Naive thymus-derived CD4-positive, alpha-beta T cell (primary cell): ENCODE results near the gene EGFR. TPM values are rescaled to one million over a fixed set of nuclear protein-coding genes. Genes with fewer than 3 reads are reported as not detected.

ENCODE experiments used
- ATAC-seq: fragments of 150-1000 bp; cut with Tn5 transposase; 2 replicates; pipeline ENCODE4 v1.10.0; 2021; ENCODE audit warnings: mild to moderate bottlenecking, moderate library complexity
- CTCF ChIA-PET: fragments of 350-600 bp; sonication (Branson Sonifier 250); formaldehyde crosslinking; loops from one replicate; lab custom pipeline; 2021; ENCODE audit warnings: antibody characterized with exemption; lab: Charles Lee
- POLR2A ChIA-PET: fragments of 350-600 bp; sonication (Branson Sonifier 250); formaldehyde crosslinking; loops from one replicate; lab custom pipeline; 2021; ENCODE audit warnings: antibody characterized with exemption, inconsistent platforms; lab: Charles Lee
- DNase-seq, 9 donors: peaks; one replicate each; pipeline versions ENCODE4 v3.0.0 to v3.0.0-alpha.2; 2020 to 2022; ENCODE audit warnings: mixed read lengths in 1 of 9
- H3K27ac ChIP-seq: one replicate; pipeline ENCODE4 v1.7.0; 2013; ENCODE audit warnings: mild to moderate bottlenecking, low read depth, low read length, moderate library complexity
- H3K27me3 ChIP-seq, 2 donors: one replicate each; pipeline ENCODE4 v1.7.0; 2013; ENCODE audit warnings: low read length in 2 of 2, mild to moderate bottlenecking in 2 of 2, moderate library complexity in 2 of 2; ENCODE audit not compliant: control insufficient read depth in 2 of 2, insufficient read depth in 2 of 2
- H3K36me3 ChIP-seq, 3 experiments: 1 replicate in 2 of 3; 2 replicates in 1 of 3; pipeline ENCODE4 v1.7.0; 2013; ENCODE audit warnings: low read length in 3 of 3, mild to moderate bottlenecking in 3 of 3, moderate library complexity in 1 of 3; ENCODE audit not compliant: insufficient read depth in 3 of 3, control insufficient read depth in 2 of 3
- H3K4me1 ChIP-seq, 2 donors: one replicate each; pipeline ENCODE4 v1.7.0; 2013; ENCODE audit warnings: low read length in 2 of 2, mild to moderate bottlenecking in 2 of 2, moderate library complexity in 1 of 2; ENCODE audit not compliant: control insufficient read depth in 2 of 2, insufficient read depth in 2 of 2
- H3K4me3 ChIP-seq: 2 replicates; pipeline ENCODE4 v1.7.0; 2013; ENCODE audit warnings: mild to moderate bottlenecking, low read length
- H3K9me3 ChIP-seq, 3 experiments: 1 replicate in 2 of 3; 2 replicates in 1 of 3; pipeline ENCODE4 v1.7.0; 2013; ENCODE audit warnings: low read length in 3 of 3; ENCODE audit not compliant: control insufficient read depth in 2 of 3
- H3K27ac Mint-ChIP-seq, 9 donors: one replicate each; pipeline ENCODE4 v1.8.0; 2020 to 2022; ENCODE audit warnings: mixed read lengths in 9 of 9, mild to moderate bottlenecking in 8 of 9, moderate library complexity in 5 of 9, inconsistent platforms in 2 of 9
- H3K27me3 Mint-ChIP-seq, 5 donors: one replicate each; pipeline ENCODE4 v1.8.0; 2021 to 2022; ENCODE audit warnings: mixed read lengths in 5 of 5, mild to moderate bottlenecking in 1 of 5
- H3K36me3 Mint-ChIP-seq, 5 donors: one replicate each; pipeline ENCODE4 v1.8.0; 2020 to 2022; ENCODE audit warnings: mixed read lengths in 5 of 5, mild to moderate bottlenecking in 3 of 5, inconsistent platforms in 1 of 5
- H3K4me1 Mint-ChIP-seq, 7 donors: one replicate each; pipeline ENCODE4 v1.8.0; 2020 to 2022; ENCODE audit warnings: mixed read lengths in 7 of 7, mild to moderate bottlenecking in 3 of 7, inconsistent platforms in 1 of 7
- H3K4me3 Mint-ChIP-seq, 10 donors: one replicate each; pipeline ENCODE4 v1.8.0; 2020 to 2022; ENCODE audit warnings: mild to moderate bottlenecking in 10 of 10, mixed read lengths in 10 of 10, moderate library complexity in 6 of 10, inconsistent platforms in 2 of 10
- H3K9me3 Mint-ChIP-seq, 11 donors: one replicate each; pipeline ENCODE4 v1.8.0; 2020 to 2022; ENCODE audit warnings: mixed read lengths in 11 of 11, mild to moderate bottlenecking in 4 of 11, inconsistent platforms in 1 of 11, moderate library complexity in 1 of 11
- intact Hi-C, 2 donors: fragments of 100-400 bp; cut with micrococcal nuclease; formaldehyde crosslinking; loops; one replicate each; pipeline ENCODE4 v1.15.1; 2023
- polyA plus RNA-seq, 2 donors: library from polyadenylated mRNA; unstranded; fragments of 300-500 nt; fragmentation: Illumina TruSeq; gene quantifications; one replicate each; pipeline ENCODE4 v1.2.3, GENCODE V29; 2021
- total RNA-seq, 6 experiments: library from RNA in 5 of 6; stranded (reverse) in 5 of 6; gene quantifications; 1 replicate in 5 of 6; 2 replicates in 1 of 6; pipeline ENCODE4 v1.2.3 and lab custom pipeline; 2021 to 2026

Gene EGFR
- total and polyA plus RNA-seq, 7 experiments from 2014 or later: 0.16 TPM; not detected in 6

GRCh38 chr7:55026086-55026790 is 7.4 kb downstream of the EGFR start:
- CTCF ChIA-PET: no interaction called here

GRCh38 chr7:55026867-55027490 is 8.2 kb downstream of the EGFR start:
- intact Hi-C loops: no loop called here
- no peak overlapping the region for H3K4me3 Mint-ChIP-seq
- no peak overlapping the region for H3K27ac ChIP-seq
- no peaks in the 10 kb centered on the region for H3K4me1 Mint-ChIP-seq
- ATAC-seq (no peak), DNase-seq (no peak)
- no peaks in the 10 kb centered on the region for H3K9me3 ChIP-seq
- no peaks in the 10 kb centered on the region for H3K36me3 Mint-ChIP-seq
- ChIA-PET POLR2A (no interaction called here), CTCF (no interaction called here)
- H3K9me3 Mint-ChIP-seq: peaks cover 0 to 2% (median 0%) of the 10 kb centered on the region in 11 donors
- H3K27ac Mint-ChIP-seq: peak overlapping the region in 1 of 9 donors; percentile 1
- no peaks in the 10 kb centered on the region for H3K36me3 ChIP-seq
- no peaks in the 10 kb centered on the region for H3K27me3 ChIP-seq
- H3K27me3 Mint-ChIP-seq: peaks cover 8 to 37% (median 27%) of the 10 kb centered on the region in 5 donors
- no peak overlapping the region for H3K4me3 ChIP-seq
- H3K4me1 ChIP-seq: no peaks in the 10 kb centered on the region

More at GRCh38 chr7:55026086-55026790, 7.4 kb downstream of the EGFR start:
- ATAC-seq (no peak), DNase-seq (no peak)
- H3K4me3 Mint-ChIP-seq: no peak overlapping the region
- Histone ChIP-seq H3K27ac (no peak overlapping the region), H3K9me3 (no peaks in the 10 kb centered on the region), H3K4me1 (no peaks in the 10 kb centered on the region), H3K36me3 (no peaks in the 10 kb centered on the region), H3K4me3 (no peak overlapping the region), H3K27me3 (no peaks in the 10 kb centered on the region)
- peaks cover 0 to 2% (median 0%) of the 10 kb centered on the region in 11 donors for H3K9me3 Mint-ChIP-seq
- no peaks in the 10 kb centered on the region for H3K4me1 Mint-ChIP-seq
- peaks cover 0 to 4% (median 0%) of the 10 kb centered on the region in 5 donors for H3K36me3 Mint-ChIP-seq
- POLR2A ChIA-PET: no interaction called here
- H3K27ac Mint-ChIP-seq: peak overlapping the region in 1 of 9 donors; percentile 1
- intact Hi-C loops: no loop called here
- peaks cover 16 to 42% (median 34%) of the 10 kb centered on the region in 5 donors for H3K27me3 Mint-ChIP-seq

GRCh38 chr7:55028011-55028410 is 9.2 kb downstream of the EGFR start:
- peaks cover 7 to 32% (median 20%) of the 10 kb centered on the region in 5 donors for H3K27me3 Mint-ChIP-seq
- no peaks in the 10 kb centered on the region for H3K36me3 ChIP-seq
- H3K27me3 ChIP-seq: no peaks in the 10 kb centered on the region
- H3K36me3 Mint-ChIP-seq: no peaks in the 10 kb centered on the region
- no peak for DNase-seq
- CTCF ChIA-PET: no interaction called here
- H3K4me3 ChIP-seq: no peak overlapping the region
- POLR2A ChIA-PET: no interaction called here
- no peaks in the 10 kb centered on the region for H3K9me3 ChIP-seq
- peaks cover 0 to 2% (median 0%) of the 10 kb centered on the region in 11 donors for H3K9me3 Mint-ChIP-seq
- no peak overlapping the region for H3K4me3 Mint-ChIP-seq
- H3K27ac ChIP-seq: no peak overlapping the region
- intact Hi-C loops: no loop called here
- no peak overlapping the region for H3K27ac Mint-ChIP-seq
- no peaks in the 10 kb centered on the region for H3K4me1 ChIP-seq
- H3K4me1 Mint-ChIP-seq: no peaks in the 10 kb centered on the region
- no peak for ATAC-seq

GRCh38 chr7:55030314-55030713 is 11.5 kb downstream of the EGFR start:
- H3K36me3 ChIP-seq: no peaks in the 10 kb centered on the region
- H3K9me3 ChIP-seq: no peaks in the 10 kb centered on the region
- Mint-ChIP-seq H3K9me3 (no peaks in the 10 kb centered on the region), H3K27ac (no peak overlapping the region), H3K4me3 (no peak overlapping the region), H3K36me3 (no peaks in the 10 kb centered on the region), H3K4me1 (no peaks in the 10 kb centered on the region), H3K27me3 (peaks cover 0 to 25% (median 11%) of the 10 kb centered on the region in 5 donors)
- DNase-seq (no peak), ATAC-seq (no peak)
- H3K27ac ChIP-seq: no peak overlapping the region
- intact Hi-C loops: no loop called here
- no peaks in the 10 kb centered on the region for H3K4me1 ChIP-seq
- ChIA-PET CTCF (no interaction called here), POLR2A (no interaction called here)
- H3K27me3 ChIP-seq: no peaks in the 10 kb centered on the region
- no peak overlapping the region for H3K4me3 ChIP-seq

GRCh38 chr7:55031075-55031474 is 12.3 kb downstream of the EGFR start:
- Histone ChIP-seq H3K36me3 (no peaks in the 10 kb centered on the region), H3K4me1 (no peaks in the 10 kb centered on the region), H3K9me3 (no peaks in the 10 kb centered on the region), H3K4me3 (no peak overlapping the region), H3K27ac (no peak overlapping the region), H3K27me3 (no peaks in the 10 kb centered on the region)
- DNase-seq: no peak
- no peak for ATAC-seq
- Mint-ChIP-seq H3K27me3 (peaks cover 4 to 26% (median 11%) of the 10 kb centered on the region in 5 donors), H3K36me3 (no peaks in the 10 kb centered on the region), H3K4me3 (no peak overlapping the region), H3K27ac (no peak overlapping the region), H3K9me3 (peaks cover 0 to 1% (median 0%) of the 10 kb centered on the region in 11 donors), H3K4me1 (no peaks in the 10 kb centered on the region)
- ChIA-PET CTCF (no interaction called here), POLR2A (no interaction called here)
- intact Hi-C loops: no loop called here

- Histone ChIP-seq H3K36me3 (no peaks in the 10 kb centered on the region), H3K4me3 (no peak overlapping the region), H3K9me3 (no peaks in the 10 kb centered on the region), H3K27ac (no peak overlapping the region), H3K27me3 (no peaks in the 10 kb centered on the region), H3K4me1 (no peaks in the 10 kb centered on the region)
- H3K27me3 Mint-ChIP-seq: peaks cover 4 to 18% (median 6%) of the 10 kb centered on the region in 5 donors
- no peaks in the 10 kb centered on the region for H3K36me3 Mint-ChIP-seq
- CTCF ChIA-PET: no interaction called here
- no peak for ATAC-seq
- intact Hi-C loops: no loop called here
- H3K27ac Mint-ChIP-seq: no peak overlapping the region
- no peaks in the 10 kb centered on the region for H3K4me1 Mint-ChIP-seq
- POLR2A ChIA-PET: no interaction called here
- H3K4me3 Mint-ChIP-seq: no peak overlapping the region
- DNase-seq: no peak
- H3K9me3 Mint-ChIP-seq: peaks cover 0 to 1% (median 0%) of the 10 kb centered on the region in 11 donors
Observed at GRCh38 chr7:55032069-55032699, 13.4 kb downstream of the EGFR start.
